SU-DHL-6 (cell line): ENCODE data around the gene PRSS27.

Source experiments
- H2AFZ ChIP-seq: fragments of 200-600 bp; sonication (generic); 2 replicates; pipeline ENCODE4 v1.6.1; 2014; ENCODE audit warnings: low read depth, mild to moderate bottlenecking, moderate library complexity, mixed read lengths, antibody characterized with exemption, low read length; ENCODE audit not compliant: severe bottlenecking
- H3F3A ChIP-seq: fragments of 200-600 bp; shearing (Covaris generic); 2 replicates; pipeline ENCODE4 v1.6.0; 2016; ENCODE audit warnings: antibody characterized with exemption, mild to moderate bottlenecking; ENCODE audit not compliant: insufficient read depth
- H3K27ac ChIP-seq: fragments of 200-600 bp; sonication (generic); 2 replicates; pipeline ENCODE4 v1.5.1; 2016; ENCODE audit warnings: low read depth, mild to moderate bottlenecking, low read length, moderate library complexity, mixed read lengths
- H3K27me3 ChIP-seq: fragments of 200-600 bp; sonication (generic), shearing (Covaris generic); 2 replicates; pipeline ENCODE4 v1.6.0; 2014; ENCODE audit warnings: mild to moderate bottlenecking, low read length
- H3K36me3 ChIP-seq: fragments of 200-600 bp; sonication (generic); 2 replicates; pipeline ENCODE4 v1.6.1; 2014; ENCODE audit warnings: mild to moderate bottlenecking, low read length, mixed read lengths
- H3K4me2 ChIP-seq: fragments of 300-600, 200-600 bp; shearing (Covaris generic), sonication (generic); 2 replicates; pipeline ENCODE4 v1.6.0; 2014; ENCODE audit warnings: low read length, low read depth, mild to moderate bottlenecking; ENCODE audit not compliant: poor library complexity, severe bottlenecking
- H3K4me3 ChIP-seq: fragments of 200-600 bp; sonication (generic); 2 replicates; pipeline ENCODE4 v1.5.1; 2014; ENCODE audit warnings: antibody characterized with exemption, low read length, mild to moderate bottlenecking, mixed read lengths; ENCODE audit not compliant: insufficient read depth, poor library complexity, severe bottlenecking
- H3K79me2 ChIP-seq: fragments of 200-600 bp; sonication (generic); 2 replicates; pipeline ENCODE4 v1.6.1; 2014; ENCODE audit warnings: mild to moderate bottlenecking, low read length, moderate library complexity; ENCODE audit not compliant: insufficient read depth
- H3K9ac ChIP-seq: fragments of 200-600 bp; sonication (generic); 2 replicates; pipeline ENCODE4 v1.7.0; 2014; ENCODE audit warnings: mild to moderate bottlenecking, low read length
- H3K9me2 ChIP-seq: fragments of 200-600 bp; sonication (generic); replicated peaks from 2 replicates; pipeline ENCODE4 v1.6.1; 2014; ENCODE audit warnings: low read length; ENCODE audit not compliant: insufficient read depth
- H3K9me3 ChIP-seq: fragments of 200-600 bp; sonication (generic); 2 replicates; pipeline ENCODE4 v1.6.1; 2014; ENCODE audit warnings: low read length, mixed read lengths; ENCODE audit not compliant: insufficient read depth
- H4K20me1 ChIP-seq: fragments of 200-600 bp; sonication (generic); 2 replicates; pipeline ENCODE4 v1.6.1; 2014; ENCODE audit warnings: low read depth, mild to moderate bottlenecking, antibody characterized with exemption, low read length, moderate library complexity, mixed read lengths
- CTCF ChIP-seq: fragments of 200-600 bp; sonication (generic); IDR thresholded peaks from one replicate; pipeline ENCODE4 v1.5.1; 2017; ENCODE audit warnings: antibody characterized with exemption, mild to moderate bottlenecking, low read length, moderate library complexity; ENCODE audit not compliant: insufficient read depth, poor library complexity, severe bottlenecking
- EZH2phosphoT487 ChIP-seq: fragments of 200-600 bp; sonication (generic), shearing (Covaris generic); conservative IDR thresholded peaks from 2 replicates; pipeline ENCODE4 v1.6.1; 2018; ENCODE audit warnings: mild to moderate bottlenecking, antibody characterized with exemption, low read length, moderate library complexity, mixed read lengths

The PRSS27 gene

GRCh38 chr16:2699791-2700600 lies 20.0 kb downstream of the PRSS27 start:
- Histone ChIP-seq H3K9me2 (no peaks in the 10 kb centered on the region), H3F3A (no peaks in the 10 kb centered on the region), H3K79me2 (no peaks in the 10 kb centered on the region), H3K4me2 (no peak overlapping the region), H2AFZ (no peak overlapping the region), H3K27me3 (no peaks in the 10 kb centered on the region), H3K27ac (no peak overlapping the region), H3K9ac (no peak overlapping the region), H3K4me3 (no peak overlapping the region), H4K20me1 (no peaks in the 10 kb centered on the region), H3K36me3 (no peaks in the 10 kb centered on the region), H3K9me3 (no peaks in the 10 kb centered on the region)
- TF ChIP-seq CTCF, result no peak
- no peak for TF ChIP-seq EZH2phosphoT487

GRCh38 chr16:2698965-2699750 lies 20.9 kb downstream of the PRSS27 start:
- Histone ChIP-seq H2AFZ (no peak overlapping the region), H3K36me3 (no peaks in the 10 kb centered on the region), H3K27ac (no peak overlapping the region), H3K4me3 (no peak overlapping the region), H3K9ac (no peak overlapping the region), H3K9me3 (no peaks in the 10 kb centered on the region), H3K27me3 (no peaks in the 10 kb centered on the region), H3F3A (no peaks in the 10 kb centered on the region), H3K4me2 (no peak overlapping the region), H3K79me2 (no peaks in the 10 kb centered on the region), H4K20me1 (no peaks in the 10 kb centered on the region), H3K9me2 (no peaks in the 10 kb centered on the region)
- TF ChIP-seq CTCF (no peak), EZH2phosphoT487 (no peak)

- Histone ChIP-seq H3F3A (no peaks in the 10 kb centered on the region), H3K79me2 (no peaks in the 10 kb centered on the region), H3K4me3 (no peak overlapping the region), H2AFZ (no peak overlapping the region), H3K9me2 (no peaks in the 10 kb centered on the region), H4K20me1 (no peaks in the 10 kb centered on the region), H3K36me3 (no peaks in the 10 kb centered on the region), H3K4me2 (no peak overlapping the region), H3K27ac (no peak overlapping the region), H3K27me3 (no peaks in the 10 kb centered on the region), H3K9ac (no peak overlapping the region), H3K9me3 (no peaks in the 10 kb centered on the region)
- no peak for TF ChIP-seq EZH2phosphoT487
- TF ChIP-seq CTCF, result no peak
These were observed 21.7 kb downstream of the PRSS27 start for GRCh38 chr16:2698103-2698870.
